HepG2 (cell line): ENCODE measurements around the gene RPS25. TPM values are rescaled to one million over a fixed set of nuclear protein-coding genes. Genes with fewer than 3 reads are reported as not detected.

ENCODE experiments used
- AHDC1 ChIP-seq: sonication (generic); formaldehyde crosslinking; IDR thresholded peaks from 2 replicates; pipeline ENCODE4 v1.5.1; 2020; ENCODE audit warnings: mild to moderate bottlenecking, missing genetic modification reagents, borderline replicate concordance
- CBX1 ChIP-seq: IDR thresholded peaks from one replicate; pipeline ENCODE4 v1.6.1; 2016; ENCODE audit warnings: antibody characterized with exemption, low read depth
- FOXP1 ChIP-seq, 2 experiments: fragments of 450-650 bp in 1 of 2; IDR thresholded peaks; 2 replicates each; pipeline ENCODE4 v1.6.1; 2017 to 2018; ENCODE audit warnings: antibody characterized with exemption in 1 of 2
- HIC2 ChIP-seq: sonication (generic); formaldehyde crosslinking; IDR thresholded peaks from 2 replicates; pipeline ENCODE4 v1.9.0; 2022; ENCODE audit warnings: low read depth, missing genetic modification reagents
- IRF1 ChIP-seq: sonication (generic); formaldehyde crosslinking; IDR thresholded peaks from 2 replicates; pipeline ENCODE4 v1.4.0; 2020; ENCODE audit warnings: low read depth, mild to moderate bottlenecking, missing genetic modification reagents
- LRRFIP1 ChIP-seq: sonication (generic); formaldehyde crosslinking; conservative IDR thresholded peaks from 2 replicates; pipeline ENCODE4 v1.4.0; 2020; ENCODE audit warnings: missing genetic modification reagents
- NCOA1 ChIP-seq: sonication (generic); formaldehyde crosslinking; IDR thresholded peaks from 2 replicates; pipeline ENCODE4 v1.9.0; 2021; ENCODE audit warnings: missing genetic modification reagents
- PBX2 ChIP-seq: IDR thresholded peaks from 2 replicates; pipeline ENCODE4 v1.6.1; 2016; ENCODE audit warnings: control low read depth
- SOX5 ChIP-seq: IDR thresholded peaks from 2 replicates; pipeline ENCODE4 v1.6.1; 2016; ENCODE audit warnings: borderline replicate concordance
- TMF1 ChIP-seq: sonication (generic); formaldehyde crosslinking; IDR thresholded peaks from 2 replicates; pipeline ENCODE4 v1.8.1; 2022; ENCODE audit warnings: low read depth, missing genetic modification reagents
- TRAFD1 ChIP-seq: sonication (generic); formaldehyde crosslinking; IDR thresholded peaks from 2 replicates; pipeline ENCODE4 v1.5.1; 2020; ENCODE audit warnings: missing genetic modification reagents, mild to moderate bottlenecking, borderline replicate concordance
- ZSCAN30 ChIP-seq: sonication (generic); formaldehyde crosslinking; IDR thresholded peaks from 2 replicates; pipeline ENCODE4 v1.5.0; 2020; ENCODE audit warnings: mild to moderate bottlenecking, missing genetic modification reagents
- polyA plus RNA-seq, 8 experiments: library from polyadenylated mRNA; depleted of rRNA in 3 of 8; stranded (reverse) in 7 of 8; unstranded in 1 of 8; fragments of >200 nt; fragmentation: Illumina TruSeq in 4 of 8; extraction: Trizol in 4 of 8; gene quantifications; 2 replicates each; pipeline versions ENCODE4 v1.2.1 to v1.2.3, GENCODE V29; 2011 to 2016; ENCODE audit warnings: low read depth in 4 of 8, missing spikeins in 1 of 8, mixed read lengths in 1 of 8; ENCODE audit not compliant: insufficient read depth in 1 of 8
- total RNA-seq, 5 experiments: library from RNA; depleted of rRNA; stranded (reverse); fragments of >200 nt; fragmentation: Illumina TruSeq; extraction: Trizol; gene quantifications; 2 replicates each; pipeline ENCODE4 v1.2.3, GENCODE V29; 2016; ENCODE audit warnings: low read depth in 1 of 5

The RPS25 gene
- total and polyA plus RNA-seq, 2 of the 13 experiments (the other 11 are each of a cell fraction or from before 2014, with no cell fraction given) = 839 to 1,415 TPM

GRCh38 chr11:119030329-119031047 lies 12.3 kb upstream of the RPS25 start, which contains the start of gene SLC37A4 (continued):
- TF ChIP-seq FOXP1 (IDR thresholded peaks at IDR 0.05) = no peak
- no peak for TF ChIP-seq FOXP1 (CRISPR knock-in tag; IDR thresholded peaks at IDR 0.05)
- TF ChIP-seq TRAFD1 (CRISPR knock-in tag) = no peak; the same call in 1 of the 2 replicates
- TF ChIP-seq HIC2 = no peak
- 0 out of 2 replicates have a peak, but pooled peaks have one; percentile 78 for TF ChIP-seq IRF1 (CRISPR knock-in tag)
- no peak for TF ChIP-seq NCOA1
- no peak for TF ChIP-seq PBX2 (CRISPR knock-in tag)
- TF ChIP-seq CBX1 = no peak
- TF ChIP-seq AHDC1 (CRISPR knock-in tag) = no peak
- peak; percentile 9; the same call in 1 of the 2 replicates for TF ChIP-seq ZSCAN30 (CRISPR knock-in tag)
- no peak for TF ChIP-seq LRRFIP1
- 0 out of 2 replicates have a peak, but pooled peaks have one; percentile 61 for TF ChIP-seq SOX5 (CRISPR knock-in tag)
- TF ChIP-seq TMF1 (CRISPR knock-in tag) = peak; percentile 62; the same call in 1 of the 2 replicates
